ENCODE measurements around the gene LPA. TPM values are rescaled to one million over a fixed set of nuclear protein-coding genes. Genes with fewer than 3 reads are reported as not detected.

The LPA gene
- polyA plus RNA-seq, 4 donors, result 0.11 to 0.38 (median 0.28) TPM

DNA sequence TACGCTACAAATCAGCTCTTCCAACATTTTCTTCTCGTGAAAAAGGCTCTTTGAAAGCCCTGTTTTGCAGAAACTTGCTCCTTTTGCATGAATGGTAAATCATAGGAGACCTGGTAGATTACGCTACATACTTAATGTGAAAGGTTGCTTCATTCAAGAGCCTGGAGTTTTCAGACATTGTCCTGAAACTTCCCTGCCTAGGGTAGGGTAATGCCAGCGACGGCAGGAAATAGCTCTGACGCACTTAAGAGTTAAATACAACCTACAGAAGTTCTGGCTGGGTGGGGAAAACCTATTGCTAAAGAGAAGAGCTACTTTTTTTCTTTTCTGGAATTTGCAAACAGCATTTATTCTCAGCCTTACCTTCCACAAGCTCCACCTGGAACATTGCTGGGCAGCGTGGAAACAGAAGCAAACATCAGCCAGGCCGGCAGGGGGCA lies 144.5 kb downstream of the LPA start:
- DNase-seq (ENCODE audit: low read depth in 4 of 4, low spot score in 2 of 4), result no peak

DNA sequence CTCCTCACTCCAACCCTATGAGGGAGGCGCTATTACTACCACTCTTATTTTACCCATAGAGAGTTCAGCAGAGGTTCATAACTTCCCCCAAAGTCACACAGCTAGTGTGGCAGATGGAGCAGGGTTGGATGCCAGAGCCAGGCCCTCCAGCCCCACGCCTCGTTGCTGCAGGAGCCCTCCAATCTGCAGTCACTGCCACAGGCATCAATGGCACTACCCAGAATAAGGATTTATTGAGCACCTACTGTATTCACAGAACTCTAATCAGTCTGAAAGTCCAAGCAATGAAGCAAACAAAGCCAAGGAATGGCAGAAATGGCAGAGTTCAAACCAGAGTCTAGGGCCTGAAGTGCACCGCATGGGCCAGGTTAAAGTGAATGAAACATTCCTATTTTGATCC lies 144.9 kb downstream of the LPA start:
- DNase-seq (ENCODE audit: low read depth in 4 of 4, low spot score in 2 of 4), result no peak

DNA sequence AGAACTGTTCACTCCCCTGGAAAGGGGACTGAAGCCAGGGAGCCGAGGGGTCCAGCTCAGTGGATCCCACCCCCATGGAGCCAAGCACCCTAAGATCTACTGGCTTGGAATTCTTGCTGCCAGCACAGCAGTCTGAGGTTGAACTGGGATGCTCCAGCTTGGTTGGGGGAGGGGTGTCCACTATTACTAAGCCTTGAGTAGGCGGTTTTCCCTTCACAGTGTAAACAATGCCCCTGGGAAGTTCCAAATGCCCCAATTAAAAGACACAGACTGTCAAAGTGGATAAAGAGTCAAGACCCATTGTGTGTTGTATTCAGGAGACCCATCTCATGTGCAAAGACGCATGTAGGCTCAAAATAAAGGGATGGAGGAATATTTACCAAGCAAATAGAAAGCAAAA lies 150.2 kb downstream of the LPA start:
- no peak for DNase-seq (ENCODE audit: low read depth in 4 of 4, low spot score in 2 of 4)

- no peak for DNase-seq (ENCODE audit: low read depth in 4 of 4, low spot score in 2 of 4)
Measured at GRCh38 chr6:160510976-160511617, 153.0 kb downstream of the LPA start.

DNA sequence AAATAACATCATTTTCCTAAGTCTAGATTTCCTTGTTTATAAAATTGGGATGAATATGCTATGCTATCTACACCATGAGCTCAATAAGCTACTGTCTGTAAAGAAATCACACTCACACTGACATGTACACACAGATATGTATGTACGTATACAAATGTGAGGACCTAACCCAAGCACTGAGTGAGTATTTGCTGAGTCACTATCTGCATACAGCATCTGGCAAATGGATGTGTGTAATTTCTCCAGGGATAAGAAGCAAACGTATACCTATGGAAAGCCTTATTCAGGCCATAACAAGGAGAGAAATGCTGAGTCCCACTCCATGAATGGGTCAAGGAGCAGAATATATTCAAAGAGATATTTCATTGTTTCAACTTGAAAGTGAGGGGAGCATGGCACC lies 153.9 kb downstream of the LPA start:
- DNase-seq (ENCODE audit: low read depth in 4 of 4, low spot score in 2 of 4), result no peak

DNA sequence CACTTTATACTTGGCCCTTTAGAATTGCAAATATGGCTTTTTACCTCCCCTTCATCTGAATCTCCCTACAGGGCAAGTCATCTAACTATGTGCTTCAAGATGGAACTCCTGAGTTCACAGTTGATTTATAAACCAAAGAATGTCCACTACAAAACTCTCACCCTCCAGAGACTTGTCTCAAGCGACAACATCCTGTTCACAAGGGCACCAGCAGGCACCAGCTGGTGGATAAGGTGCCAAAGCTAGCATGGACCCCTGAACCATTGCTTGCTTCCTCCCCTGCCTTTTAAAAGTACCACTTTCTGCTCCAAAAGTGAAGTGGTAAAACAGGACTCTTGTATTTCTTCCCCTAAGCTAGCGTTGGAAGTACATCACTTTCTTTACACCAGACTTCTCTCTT lies 154.5 kb downstream of the LPA start:
- DNase-seq (ENCODE audit: low read depth in 4 of 4, low spot score in 2 of 4), result no peak

DNA sequence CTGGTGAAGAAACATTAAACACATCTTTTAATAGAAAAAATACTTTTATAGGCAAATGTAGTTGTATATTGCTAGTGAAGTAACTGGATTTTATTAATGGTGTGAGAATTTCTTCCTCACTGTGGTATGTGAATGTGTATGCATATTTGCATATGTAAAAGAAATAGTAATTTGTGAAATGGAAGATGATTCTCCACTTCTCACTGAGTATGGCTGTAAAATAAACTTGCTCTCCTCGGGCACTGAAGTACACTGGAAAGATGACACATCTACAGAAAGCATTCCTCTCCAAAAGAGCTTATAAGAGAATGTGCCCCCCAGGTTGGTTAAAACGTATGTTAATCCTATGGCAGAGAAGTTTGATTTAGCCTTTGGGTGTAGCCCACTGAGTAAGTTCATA lies 155.5 kb downstream of the LPA start:
- DNase-seq (ENCODE audit: low read depth in 4 of 4, low spot score in 2 of 4), result no peak

DNA sequence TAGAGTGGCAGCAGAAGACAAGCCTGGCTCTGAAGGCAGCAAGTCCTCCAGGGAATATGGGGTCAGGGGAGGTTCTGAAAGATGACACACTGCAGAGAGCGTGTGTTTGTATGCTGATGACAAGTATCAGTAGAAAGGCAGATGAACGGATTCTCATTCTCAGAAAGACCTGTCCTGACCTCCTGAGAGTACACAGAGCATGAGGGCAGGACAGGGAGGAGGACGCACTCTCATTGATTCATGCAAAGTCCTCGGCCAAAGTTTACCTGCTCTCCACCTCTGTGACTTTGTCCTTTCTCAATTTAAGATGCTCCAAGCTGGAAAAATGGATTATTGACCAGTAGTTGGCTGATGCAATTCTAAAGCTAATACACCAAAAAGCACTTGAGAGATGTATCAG lies 156.7 kb downstream of the LPA start:
- no peak for DNase-seq (ENCODE audit: low read depth in 4 of 4, low spot score in 2 of 4)

DNA sequence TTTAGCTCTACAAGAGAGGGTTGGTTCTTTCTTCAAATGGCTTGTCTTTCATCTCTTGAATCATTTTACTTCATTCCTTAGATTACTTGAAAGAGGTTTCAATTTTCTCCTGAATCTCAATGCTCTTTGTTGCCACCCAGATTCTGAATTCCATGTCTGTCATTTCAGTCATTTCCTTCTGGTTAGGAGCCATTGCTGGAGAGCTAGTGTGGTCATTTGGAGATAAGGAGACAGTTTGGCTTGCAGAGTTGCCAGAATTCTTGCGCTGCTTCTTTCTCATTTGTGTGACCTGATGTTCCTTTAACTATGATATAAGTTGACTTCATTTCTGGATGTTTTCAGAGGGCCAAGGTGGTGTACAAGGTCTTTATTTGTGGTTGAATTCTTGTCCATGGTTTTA lies 158.1 kb downstream of the LPA start:
- no peak for DNase-seq (ENCODE audit: low read depth in 4 of 4, low spot score in 2 of 4)

DNA sequence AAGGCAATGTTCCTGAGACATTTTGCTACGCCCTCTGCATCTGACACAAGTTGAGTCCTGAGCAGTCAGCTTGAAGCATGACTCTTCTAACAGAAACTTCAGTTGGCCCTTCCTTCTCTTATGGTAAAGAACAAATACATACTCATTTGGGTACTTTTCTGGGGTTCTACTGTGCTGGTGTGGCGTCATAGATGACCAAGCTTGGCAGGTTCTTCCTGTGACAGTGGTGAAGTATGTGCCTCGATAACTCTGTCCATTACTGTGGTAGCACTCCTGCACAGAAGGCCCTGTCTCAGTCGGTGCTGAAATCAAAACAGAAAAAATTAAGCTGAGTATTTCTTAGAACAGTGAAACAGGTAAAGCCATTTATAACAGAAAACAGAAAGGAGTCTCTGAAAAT lies 163.4 kb downstream of the LPA start:
- DNase-seq (ENCODE audit: low read depth in 4 of 4, low spot score in 2 of 4), result no peak

- DNase-seq (ENCODE audit: low read depth in 4 of 4, low spot score in 2 of 4), result no peak
Measured at GRCh38 chr6:160494576-160494975, 169.5 kb downstream of the LPA start.

- DNase-seq (ENCODE audit: low read depth in 4 of 4, low spot score in 2 of 4), result no peak
Measured at GRCh38 chr6:160489091-160489490, 175.0 kb downstream of the LPA start.

DNA sequence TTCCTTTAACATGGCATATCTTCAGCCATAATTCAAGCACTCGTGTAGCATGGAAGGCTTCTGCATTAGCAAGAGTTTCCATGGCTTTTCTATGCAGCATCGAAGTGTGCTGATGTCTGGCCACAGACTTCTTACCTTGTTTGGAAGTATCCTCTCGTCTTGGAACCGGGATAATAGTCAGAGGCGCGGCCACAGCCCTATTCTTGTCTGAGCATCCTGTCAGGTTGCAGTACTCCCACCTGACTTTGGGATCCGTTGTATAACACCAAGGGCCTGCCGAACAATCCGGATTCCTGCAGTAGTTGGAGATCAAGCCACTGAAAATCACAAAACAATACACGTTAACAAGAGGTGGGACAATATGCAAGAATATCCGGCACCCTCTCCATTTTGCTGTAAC lies 177.0 kb downstream of the LPA start:
- DNase-seq (ENCODE audit: low read depth in 4 of 4, low spot score in 2 of 4), result no peak

Other genes with a start within 250 kb of the LPA start
- 10 to 100 TPM in 3 of 4 donors, 1 to 10 TPM in 1; 1.7 to 24.9 (median 18.3) TPM for gene PLG, start 38.0 kb upstream of the LPA start, polyA plus RNA-seq (ENCODE audit: insufficient read length in 4 of 4)